Stimulated activated naive CD8-positive, alpha-beta T cell treated with anti-CD3 and anti-CD28 coated beads, Interleukin-15, Interleukin-2, amounts not matched to agents 100 U/mL and 50 U/mL, for 24 hours (primary cell): ENCODE data around the gene TCAP.

Experiments used
- ATAC-seq: fragments of 150-1000 bp; cut with Tn5 transposase; one replicate; pipeline ENCODE4 v1.10.0; 2021
- DNase-seq: peaks from one replicate; pipeline ENCODE4 v3.0.0; 2021

TCAP gene, protein sequence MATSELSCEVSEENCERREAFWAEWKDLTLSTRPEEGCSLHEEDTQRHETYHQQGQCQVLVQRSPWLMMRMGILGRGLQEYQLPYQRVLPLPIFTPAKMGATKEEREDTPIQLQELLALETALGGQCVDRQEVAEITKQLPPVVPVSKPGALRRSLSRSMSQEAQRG

DNA sequence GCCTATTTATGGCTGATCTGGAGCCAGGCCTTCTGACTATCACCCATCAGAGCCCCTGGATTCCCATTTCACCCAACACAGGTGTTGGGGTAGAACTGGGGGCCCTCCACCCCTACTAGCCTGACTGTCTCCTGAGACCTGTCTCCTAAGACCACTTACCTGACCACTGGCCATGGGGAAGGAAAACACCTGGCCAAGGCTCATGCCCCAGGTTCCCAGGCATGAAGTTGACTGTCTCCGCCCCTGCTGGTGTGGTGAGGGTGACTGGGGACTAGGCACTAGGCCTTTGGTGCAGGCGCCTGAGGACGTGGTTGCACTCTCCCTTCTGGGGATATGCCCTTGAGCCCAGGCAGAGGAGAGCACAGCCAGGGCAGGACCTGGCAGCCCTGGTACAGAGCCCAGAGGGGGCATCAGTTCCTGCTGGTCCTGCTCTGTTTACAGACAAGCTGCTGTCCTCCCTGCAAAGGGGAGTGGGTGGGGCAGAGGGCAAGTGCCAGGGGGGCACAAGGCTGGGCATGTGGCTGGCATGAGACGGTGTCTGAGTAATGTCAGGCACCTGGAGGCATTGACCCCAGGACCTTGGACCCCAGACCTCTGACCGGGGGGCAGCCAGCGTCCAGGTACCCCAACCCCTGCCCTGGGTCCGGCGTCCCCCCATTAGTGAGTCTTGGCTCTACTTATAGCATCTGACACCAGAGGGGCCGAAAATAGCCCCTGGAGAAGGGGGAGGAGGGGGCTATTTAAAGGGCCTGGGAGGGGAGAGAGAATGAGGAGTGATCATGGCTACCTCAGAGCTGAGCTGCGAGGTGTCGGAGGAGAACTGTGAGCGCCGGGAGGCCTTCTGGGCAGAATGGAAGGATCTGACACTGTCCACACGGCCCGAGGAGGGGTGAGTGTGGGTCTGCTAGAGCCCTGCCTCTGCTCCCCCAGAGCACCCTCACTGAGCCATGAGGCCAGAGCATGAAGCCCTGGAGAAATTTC lies at the start of gene TCAP:
Gene TCAP, plus strand, starts transcription at position 769 of the 981 bp plus-strand sequence. Its CDS starts 11 bp downstream, at position 780.
- ATAC-seq (no peak), DNase-seq (no peak)

DNA sequence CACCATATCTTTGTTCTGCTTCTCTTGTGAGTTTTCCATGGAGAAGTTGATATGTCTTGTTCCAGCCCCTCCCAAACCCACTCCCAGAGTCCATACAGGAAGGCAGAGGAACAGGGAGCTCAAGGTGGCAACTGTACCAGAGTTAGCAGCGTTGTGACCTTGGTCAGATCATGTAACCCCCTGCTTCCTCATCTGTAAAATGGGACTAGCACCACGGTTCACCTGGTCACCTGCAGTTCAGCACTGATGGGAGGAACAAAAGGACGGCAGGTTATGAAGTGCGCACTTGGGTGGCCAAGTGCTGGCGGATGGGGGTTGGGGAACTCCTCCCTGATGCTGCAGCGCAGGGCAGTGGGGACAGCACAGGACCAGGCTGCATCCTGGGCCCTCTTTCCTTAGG lies 49.7 kb upstream of the TCAP start:
- DNase-seq (no peak), ATAC-seq (no peak)

DNA sequence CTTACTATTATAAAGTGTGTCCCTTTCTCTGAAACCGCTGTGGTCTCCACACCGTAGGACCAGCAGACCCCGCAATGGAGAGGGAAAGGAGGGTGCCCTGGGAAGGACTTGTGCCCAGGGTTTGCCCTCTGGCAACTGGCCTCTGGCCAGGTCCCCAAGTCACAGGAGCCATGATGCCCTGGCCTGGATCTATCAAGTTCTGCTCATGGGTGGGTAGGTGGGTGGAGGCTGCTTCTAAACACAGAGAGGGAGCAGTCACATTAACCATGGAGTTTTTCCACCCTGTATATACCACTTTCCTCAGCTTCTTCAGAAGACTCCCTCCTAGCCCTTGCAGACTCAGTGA lies 48.1 kb upstream of the TCAP start:
- ATAC-seq (no peak), DNase-seq (no peak)

DNA sequence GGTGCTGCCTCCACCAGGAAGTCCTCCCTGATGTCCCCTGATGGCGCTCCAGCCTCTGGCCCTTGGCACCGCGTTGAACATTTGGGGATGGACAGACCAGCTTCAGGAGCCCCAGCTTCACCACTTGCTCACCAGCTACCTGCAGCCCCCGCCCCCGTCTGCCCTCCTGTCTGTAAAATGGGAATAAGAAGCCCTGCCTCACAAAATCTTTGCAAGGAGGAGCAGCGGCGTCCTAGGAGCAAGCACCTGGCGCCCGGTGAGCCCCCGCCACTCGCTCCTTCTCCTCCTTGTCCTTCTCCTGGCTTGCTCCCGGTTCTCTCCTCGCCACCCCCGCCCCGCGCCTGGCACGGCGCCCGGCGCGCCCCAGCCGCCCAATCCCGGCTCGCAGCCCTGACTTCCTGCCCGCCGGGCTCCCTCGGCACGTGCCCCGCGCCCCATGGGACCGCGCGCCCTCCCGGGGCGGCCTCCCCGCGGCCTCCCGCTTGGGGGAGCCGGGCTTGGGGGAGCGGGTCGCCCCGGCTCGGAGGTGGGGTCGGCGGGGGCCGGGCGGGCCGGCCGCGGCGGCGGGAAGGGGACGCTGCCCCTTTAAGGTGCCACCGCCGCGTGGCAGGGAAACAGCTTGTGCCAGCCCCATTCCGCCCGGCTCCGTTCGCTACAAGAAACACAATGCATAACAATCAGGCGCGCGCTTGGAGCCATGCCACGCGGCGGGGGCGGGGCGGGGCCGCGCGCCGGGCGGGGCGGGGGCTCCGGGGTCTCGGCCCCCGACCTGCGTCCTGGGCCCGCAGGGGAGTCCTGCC lies 47.5 kb upstream of the TCAP start:
- DNase-seq (peak; percentile 66), ATAC-seq (peak; percentile 25)

DNA sequence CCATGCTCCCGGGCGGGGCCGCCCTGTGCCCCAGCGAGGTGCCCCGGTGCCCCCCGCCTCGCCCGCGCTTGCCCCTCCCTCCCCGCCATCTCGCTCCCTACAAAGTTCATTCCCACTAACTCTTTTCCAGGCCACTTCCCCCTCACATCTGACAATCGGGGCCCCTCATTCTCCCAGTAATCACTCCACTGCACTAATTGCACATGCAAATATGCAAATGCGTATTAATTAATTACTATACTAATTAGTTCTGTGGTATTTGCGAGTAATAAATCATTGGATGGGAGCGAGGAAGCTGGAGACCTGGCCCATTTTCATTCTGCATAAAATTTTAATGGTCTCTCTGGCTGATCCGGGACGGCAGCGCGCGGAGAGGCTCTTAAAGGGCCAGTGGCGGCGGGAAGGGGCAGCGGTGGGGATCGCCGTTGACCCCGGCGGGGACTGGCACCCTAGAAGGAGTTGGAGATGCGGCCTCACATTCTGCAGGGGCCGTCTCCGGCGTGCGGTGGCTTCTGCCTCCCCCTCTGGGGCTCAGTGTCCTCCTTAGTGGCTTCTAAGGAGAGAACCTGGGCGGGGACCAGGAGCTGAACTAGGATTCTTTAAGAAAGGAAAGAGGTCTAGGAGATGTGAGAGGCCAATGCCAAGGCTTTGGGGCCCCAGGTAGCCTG lies 46.8 kb upstream of the TCAP start:
- DNase-seq (no peak), ATAC-seq (no peak)

DNA sequence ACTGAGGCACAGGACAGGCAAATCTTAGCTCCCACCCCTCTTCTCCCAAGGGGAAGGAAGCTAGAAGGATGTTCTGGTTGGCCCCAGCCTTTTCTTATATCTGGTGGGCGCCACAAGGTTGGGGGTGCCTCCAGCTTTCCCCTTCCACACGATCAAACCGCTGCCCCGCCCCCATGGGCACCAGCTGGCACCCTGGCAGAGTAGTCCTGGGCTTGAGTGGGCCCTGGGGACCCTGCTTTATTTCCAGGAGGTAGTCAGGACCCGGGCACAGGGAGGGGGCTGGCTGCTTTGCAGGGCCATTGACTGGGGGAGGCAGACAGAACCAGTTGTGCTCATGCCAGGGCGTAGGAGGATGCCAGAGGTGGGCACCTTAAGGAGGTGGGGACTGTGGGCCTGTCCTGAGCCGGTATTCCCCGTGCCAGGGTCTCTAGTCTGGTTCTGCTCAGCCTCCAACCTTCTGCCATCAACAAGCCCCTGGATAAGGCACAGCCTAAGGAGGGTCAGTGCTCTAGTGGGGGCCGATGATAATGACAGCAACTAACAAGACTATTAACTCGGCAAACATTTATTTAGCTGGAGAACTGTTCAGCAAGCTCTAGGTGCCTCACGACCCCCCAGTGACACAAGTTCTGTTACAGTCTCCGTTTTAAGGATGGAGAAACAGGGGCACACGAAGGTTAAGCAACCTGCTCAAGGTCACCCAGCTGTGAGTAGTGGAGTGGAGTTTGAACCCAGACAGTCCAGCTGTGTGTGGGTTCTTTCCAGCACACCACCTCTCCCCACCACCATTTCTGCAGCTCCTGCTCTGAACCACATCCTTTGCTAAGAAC lies 46.0 kb upstream of the TCAP start:
- no peak for ATAC-seq
- DNase-seq: no peak

DNA sequence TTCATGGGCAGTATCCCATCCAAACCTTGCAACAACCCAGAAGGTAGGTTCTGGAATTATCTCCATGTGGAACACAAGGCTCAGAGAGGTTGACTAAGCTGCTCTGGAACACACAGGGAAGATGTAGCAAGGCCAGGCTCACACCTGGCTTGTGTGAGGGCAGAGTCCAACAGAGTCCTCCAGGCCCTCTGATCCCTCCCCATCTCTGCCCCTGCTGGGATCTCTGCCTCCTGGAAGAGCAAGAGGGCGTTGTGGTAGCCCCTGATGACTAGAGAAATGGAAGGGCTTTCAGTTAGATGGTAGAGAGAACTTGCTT lies 45.4 kb upstream of the TCAP start:
- DNase-seq (no peak), ATAC-seq (no peak)

DNA sequence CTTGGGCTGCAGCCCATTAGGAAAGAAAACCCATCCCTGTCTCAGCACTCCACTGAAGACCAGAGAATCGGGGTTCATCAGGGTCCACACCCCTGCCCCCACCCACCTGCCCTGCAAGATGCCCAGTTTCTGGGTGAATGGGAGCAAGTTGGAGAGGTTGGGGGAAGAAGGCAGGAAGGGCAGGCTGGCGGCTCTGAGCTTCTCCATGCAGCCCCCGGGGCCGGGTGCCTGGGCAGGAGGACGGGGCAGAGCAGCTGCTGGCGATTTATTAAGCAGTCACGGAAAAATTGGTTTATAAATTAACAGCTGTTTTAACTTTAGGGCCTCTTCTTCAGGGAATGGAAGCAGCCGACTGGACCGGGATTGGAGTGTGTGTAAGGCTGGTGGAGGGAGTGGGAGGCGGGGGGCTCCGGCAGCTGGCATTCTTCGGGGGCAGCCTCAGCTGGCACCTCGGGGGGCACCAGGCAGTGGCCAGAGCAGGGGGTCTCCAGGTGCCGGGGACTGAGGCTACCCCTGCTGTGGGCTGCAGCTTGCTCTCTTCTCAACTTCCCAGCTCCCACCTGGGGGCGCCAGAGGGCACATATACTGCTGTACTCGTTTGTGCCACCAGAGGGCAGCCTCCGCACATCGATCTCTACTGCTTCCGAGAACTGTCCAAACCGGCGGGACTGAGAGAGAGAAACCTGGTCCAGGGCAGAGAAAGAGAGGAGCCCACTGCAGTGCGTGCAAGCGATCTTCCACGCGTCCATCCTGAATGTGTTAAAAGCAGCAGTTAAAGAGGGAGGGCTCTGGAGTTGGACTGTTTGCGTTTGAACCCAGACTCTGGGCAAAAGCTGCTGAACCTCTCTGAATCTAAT lies 43.4 kb upstream of the TCAP start:
- peak; percentile 87 for DNase-seq

DNA sequence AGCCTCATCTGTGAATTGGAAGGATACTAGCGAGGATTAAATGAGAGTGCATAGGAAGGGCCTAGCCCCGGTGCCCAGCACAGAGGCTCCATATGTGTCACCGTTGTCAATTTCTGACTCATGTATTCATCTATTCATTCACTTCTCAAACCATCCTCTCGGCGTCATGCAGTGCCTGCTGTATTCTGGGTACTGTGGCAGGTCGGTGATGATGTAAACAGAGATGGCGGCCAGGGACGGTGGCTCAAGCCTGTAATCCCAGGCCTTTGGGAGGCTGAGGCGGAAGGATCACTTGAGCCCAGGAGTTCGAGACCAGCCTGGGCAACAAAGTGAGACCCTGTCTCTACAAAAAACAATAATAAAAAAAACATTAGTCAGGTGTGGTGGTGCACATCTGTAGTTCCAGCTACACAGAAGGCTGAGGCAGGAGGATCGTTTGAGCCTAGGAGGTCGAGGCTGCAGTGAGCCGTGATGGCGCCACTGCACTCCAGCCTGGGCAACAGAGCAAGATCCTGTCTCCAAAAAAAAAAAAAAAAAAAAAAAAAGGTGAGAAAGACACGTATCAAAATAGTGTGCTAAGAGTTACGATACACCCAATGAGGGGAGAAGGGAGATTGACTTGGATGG lies 42.7 kb upstream of the TCAP start:
- DNase-seq (peak; percentile 56), ATAC-seq (peak; percentile 65)

More for the DNA sequence above, 43.4 kb upstream of the TCAP start:
- ATAC-seq: peak; percentile 62

DNA sequence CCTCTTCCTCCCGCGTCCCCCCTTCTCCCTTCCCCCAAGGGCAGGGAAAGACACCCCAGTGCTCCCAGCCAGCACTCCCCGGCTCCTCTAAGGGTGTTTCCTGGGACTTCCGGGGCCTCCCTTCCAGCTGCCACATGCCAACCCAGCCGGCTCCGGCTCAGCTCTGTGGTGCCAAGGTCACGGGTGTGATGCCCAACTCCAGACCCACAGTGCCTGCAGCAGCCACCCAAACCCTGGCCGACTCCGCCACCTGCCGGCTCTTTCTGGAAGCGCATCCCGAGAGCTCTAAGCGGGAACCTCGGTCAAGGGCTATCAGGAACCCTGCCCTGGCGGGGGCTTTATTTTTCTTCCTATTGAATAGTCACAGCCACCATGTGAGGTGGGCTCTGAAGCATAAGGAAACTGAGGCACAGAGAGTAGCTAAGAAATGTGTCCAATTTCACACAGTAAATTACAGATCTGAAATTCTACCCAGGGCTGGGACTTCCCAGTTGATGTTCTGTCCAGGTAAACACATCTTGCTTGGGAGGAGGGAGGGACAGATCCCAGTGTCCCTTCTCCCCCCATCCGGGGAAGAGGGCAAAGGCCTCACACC lies 41.7 kb upstream of the TCAP start:
- DNase-seq (peak; percentile 93), ATAC-seq (peak; percentile 52)

DNA sequence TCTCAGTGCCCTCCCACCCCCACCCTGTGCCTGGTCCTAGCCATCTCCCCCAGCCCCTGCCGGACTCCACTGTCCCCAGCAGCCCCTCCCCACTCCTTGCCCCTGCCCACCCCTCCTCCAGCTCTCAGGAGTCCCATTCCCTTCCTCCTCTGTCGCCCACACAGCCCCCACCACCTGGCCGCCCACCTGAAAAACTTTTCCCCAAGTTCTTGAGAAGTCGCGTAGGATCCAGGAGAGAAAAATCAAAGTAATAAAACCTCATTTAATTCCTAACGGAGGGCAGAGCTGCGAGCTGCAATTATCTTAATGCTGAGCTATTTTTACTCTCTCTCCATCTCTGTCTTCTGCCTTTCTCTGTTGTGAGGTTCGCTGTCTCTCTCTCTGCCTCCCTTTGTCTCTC lies 40.8 kb upstream of the TCAP start:
- no peak for ATAC-seq
- DNase-seq: no peak

DNA sequence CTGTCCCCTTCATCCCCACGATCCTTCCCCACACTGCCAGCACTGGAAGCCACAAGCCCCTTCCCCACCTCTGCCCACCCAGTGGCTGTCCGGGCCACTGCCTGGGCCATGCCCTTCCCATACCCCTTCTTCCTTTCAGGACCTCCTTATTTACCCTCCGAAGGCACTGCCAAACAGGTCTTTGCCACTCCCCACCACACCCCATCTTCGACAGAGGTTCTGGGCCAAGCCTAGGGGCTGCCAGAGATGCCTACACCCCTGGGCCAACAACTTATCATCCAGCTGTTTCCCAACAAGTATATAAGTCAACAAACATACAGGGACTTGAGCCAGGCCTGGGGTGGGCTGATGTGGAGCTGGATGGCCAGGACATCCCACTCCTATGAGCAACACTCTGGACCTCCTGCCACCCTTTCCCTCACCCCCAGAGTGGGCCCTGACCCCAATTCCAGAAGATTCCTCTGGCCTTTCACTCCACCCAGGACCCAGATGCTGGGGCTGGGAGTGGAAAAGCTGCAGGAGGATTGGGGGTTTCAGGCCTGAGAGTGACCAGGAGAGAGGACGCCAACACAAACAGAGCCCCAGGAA lies 39.9 kb upstream of the TCAP start:
- DNase-seq (no peak), ATAC-seq (no peak)

DNA sequence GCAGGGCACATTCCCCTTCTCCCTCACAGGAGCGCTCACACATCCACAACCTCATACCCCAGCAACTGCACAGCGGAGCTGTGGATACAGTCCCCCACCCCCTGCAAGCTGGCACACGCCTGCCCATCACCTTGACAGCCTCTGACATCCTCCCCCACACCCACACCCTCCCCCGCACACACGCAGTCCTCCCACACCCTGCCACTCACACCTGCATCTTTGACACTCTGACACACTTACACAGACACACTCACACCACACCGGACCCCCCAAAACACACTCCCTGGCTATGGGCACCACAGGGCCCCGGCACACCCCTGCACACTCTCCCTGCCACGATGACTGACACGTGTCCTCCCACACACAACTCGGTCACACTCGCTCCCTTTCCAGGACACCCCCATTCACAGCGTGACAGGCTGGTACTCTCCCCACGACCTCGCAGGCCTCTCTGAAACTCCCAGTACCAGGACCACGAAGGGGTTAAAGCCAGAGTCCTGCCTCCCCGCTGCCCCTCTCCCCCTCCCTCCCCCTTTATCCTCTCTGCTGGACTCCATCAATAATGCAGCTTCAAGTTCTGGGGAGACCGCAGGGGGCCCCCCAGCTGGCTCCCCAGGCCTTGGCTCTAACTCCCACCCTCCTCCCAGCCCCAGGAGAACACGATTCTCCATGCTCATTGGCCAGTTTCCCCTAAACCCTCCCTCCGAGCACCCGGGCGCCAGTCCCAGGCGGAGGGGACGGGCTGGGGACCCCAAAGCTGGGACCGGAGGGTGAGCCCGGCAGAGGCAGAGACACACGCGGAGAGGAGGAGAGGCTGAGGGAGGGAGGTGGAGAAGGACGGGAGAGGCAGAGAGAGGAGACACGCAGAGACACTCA lies 38.7 kb upstream of the TCAP start, which contains the start of gene PPP1R1B:
Gene PPP1R1B, plus strand, starts transcription at position 782 of the 876 bp plus-strand sequence. CDS start 441 bp downstream, outside the sequence.
- no peak for DNase-seq
- no peak for ATAC-seq

DNA sequence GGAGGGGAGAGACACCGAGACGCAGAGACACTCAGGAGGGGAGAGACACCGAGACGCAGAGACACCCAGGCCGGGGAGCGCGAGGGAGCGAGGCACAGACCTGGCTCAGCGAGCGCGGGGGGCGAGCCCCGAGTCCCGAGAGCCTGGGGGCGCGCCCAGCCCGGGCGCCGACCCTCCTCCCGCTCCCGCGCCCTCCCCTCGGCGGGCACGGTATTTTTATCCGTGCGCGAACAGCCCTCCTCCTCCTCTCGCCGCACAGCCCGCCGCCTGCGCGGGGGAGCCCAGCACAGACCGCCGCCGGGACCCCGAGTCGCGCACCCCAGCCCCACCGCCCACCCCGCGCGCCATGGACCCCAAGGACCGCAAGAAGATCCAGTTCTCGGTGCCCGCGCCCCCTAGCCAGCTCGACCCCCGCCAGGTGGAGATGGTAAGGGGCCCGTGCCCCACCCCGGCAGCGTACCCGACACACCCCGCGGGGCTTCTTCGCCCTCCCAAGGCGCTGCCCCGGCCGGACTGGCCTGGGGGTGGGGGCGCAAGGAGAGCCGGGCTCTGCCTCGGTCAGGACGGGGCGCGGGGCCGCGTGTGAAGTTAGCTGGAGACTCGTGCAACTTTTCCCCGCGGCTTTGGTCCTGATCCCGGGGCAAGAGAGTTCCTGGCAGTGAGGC lies 38.0 kb upstream of the TCAP start:
- no peak for DNase-seq
- ATAC-seq: no peak

DNA sequence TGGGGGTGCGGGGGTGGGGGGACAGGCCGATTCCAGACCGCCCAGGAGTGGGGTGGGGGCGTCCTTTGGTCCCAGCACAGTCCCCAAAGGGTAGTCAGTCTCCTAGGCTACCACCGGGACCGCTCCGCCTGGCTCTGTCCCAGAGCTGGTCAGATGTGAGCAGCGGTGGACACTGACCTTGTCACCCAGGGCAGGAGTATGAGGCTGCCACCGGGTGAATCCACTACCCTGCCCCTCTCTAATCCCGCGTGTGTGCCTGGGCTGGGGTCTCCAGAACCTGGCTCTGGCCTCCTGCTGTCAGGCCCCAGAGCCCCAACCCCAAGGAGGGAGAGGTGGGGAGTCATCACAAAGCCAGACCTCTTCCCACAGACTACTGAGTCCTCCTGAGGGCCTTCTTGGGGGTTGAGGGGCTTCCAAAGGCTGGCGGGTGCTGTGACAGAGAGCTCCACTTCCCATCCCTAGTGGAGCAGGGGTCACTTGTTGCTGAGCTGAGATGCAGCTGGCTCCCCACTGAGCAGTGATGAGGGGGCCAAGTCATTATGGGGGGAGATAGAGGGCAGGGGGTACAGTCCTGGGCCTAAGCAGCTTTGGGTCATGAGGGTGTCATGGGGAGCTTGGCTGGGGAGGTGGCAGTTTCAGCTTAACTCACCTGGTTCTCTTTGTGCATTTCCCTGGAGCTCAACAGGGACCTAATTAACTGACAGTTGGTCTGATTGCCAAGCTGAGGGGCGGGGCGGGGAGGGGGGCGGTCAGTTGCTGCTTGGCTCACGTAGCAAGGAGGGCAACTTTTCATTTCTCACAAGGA lies 37.2 kb upstream of the TCAP start:
- no peak for ATAC-seq
- no peak for DNase-seq

DNA sequence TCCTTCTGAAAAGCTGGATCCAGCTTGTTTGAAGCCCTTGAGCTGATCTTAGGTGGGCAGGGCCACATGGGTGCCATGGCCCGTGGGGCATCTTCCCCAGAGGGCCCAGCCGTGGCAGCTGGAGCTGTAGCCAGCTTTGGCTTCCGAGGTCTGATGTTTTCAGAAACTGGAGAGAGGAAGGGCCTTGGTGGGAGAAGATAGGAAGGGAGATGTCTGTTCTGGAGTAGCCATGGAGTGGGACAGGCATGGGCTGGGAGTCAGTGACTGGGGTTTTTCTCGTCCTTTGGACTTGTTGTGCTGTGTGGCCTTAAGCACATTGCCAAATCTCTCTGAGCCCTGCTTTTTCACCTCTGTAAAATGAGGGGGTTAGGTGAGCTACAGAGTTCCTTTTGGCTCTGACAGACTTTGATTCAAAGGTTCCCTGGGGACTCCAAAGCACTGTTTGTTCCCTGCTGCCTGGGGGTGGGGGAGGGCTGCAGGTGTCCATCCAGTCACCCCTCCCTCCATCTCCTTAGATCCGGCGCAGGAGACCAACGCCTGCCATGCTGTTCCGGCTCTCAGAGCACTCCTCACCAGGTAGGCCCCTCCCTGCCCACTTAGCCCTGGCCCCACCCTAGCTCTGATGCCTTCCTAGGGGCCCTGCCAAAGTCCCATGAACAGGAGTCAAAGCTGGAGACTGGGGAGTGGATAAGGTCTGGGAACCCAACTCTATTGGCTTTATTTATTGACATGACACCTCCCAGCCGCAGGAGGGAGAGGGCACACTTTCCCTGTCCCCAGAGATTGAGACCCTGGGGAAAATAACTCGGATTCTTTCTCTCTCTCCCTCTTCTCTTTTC lies 36.3 kb upstream of the TCAP start:
- ATAC-seq: no peak
- DNase-seq: no peak
